H54 (cell line): ENCODE results near the gene TRMT1.

Experiments used
- DNase-seq: peaks from one replicate; pipeline ENCODE4 v3.0.0; 2011; ENCODE audit warnings: low spot score, mixed read lengths; ENCODE audit not compliant: insufficient read length
- FAIRE-seq: peaks from 3 replicates; lab custom pipeline; 2011; peaks lifted over from hg19 to GRCh38; lab: Jason Lieb, UNC
- POLR2A ChIP-seq: IDR thresholded peaks from 2 replicates; pipeline ENCODE4 v1.6.1; 2011; ENCODE audit warnings: low read depth, mild to moderate bottlenecking, low read length

TRMT1 gene

GRCh38 chr19:13138916-13139198, 22.3 kb upstream of the TRMT1 start:
- TF ChIP-seq POLR2A = no peak
- FAIRE-seq = no peak
- DNase-seq = no peak

- FAIRE-seq (no peak), DNase-seq (no peak)
- no peak for TF ChIP-seq POLR2A
Observed at GRCh38 chr19:13138171-13138915, 21.8 kb upstream of the TRMT1 start.

GRCh38 chr19:13137290-13137794, 20.8 kb upstream of the TRMT1 start:
- no peak for DNase-seq
- no peak for FAIRE-seq
- no peak for TF ChIP-seq POLR2A

- TF ChIP-seq POLR2A = no peak
- no peak for DNase-seq
- no peak for FAIRE-seq
Observed at GRCh38 chr19:13135068-13136062, 18.8 kb upstream of the TRMT1 start.

- TF ChIP-seq POLR2A = no peak
- FAIRE-seq (no peak), DNase-seq (no peak)
Observed at GRCh38 chr19:13134626-13135025, 18.1 kb upstream of the TRMT1 start.

GRCh38 chr19:13133241-13133870, 16.8 kb upstream of the TRMT1 start:
- DNase-seq (no peak), FAIRE-seq (no peak)
- TF ChIP-seq POLR2A = no peak

- TF ChIP-seq POLR2A = no peak
- FAIRE-seq (no peak), DNase-seq (no peak)
Observed at GRCh38 chr19:13132471-13133180, 16.1 kb upstream of the TRMT1 start.

- DNase-seq (no peak), FAIRE-seq (no peak)
- no peak for TF ChIP-seq POLR2A
Observed at GRCh38 chr19:13130886-13131490, 14.4 kb upstream of the TRMT1 start.

GRCh38 chr19:13129384-13129783, 12.8 kb upstream of the TRMT1 start:
- no peak for TF ChIP-seq POLR2A
- DNase-seq = no peak
- FAIRE-seq = no peak

- TF ChIP-seq POLR2A = no peak
- FAIRE-seq = no peak
- no peak for DNase-seq
Observed at GRCh38 chr19:13128583-13128982, 12.0 kb upstream of the TRMT1 start.

GRCh38 chr19:13127811-13128575, 11.5 kb upstream of the TRMT1 start:
- TF ChIP-seq POLR2A = no peak
- FAIRE-seq = no peak
- no peak for DNase-seq

GRCh38 chr19:13127051-13127450, 10.5 kb upstream of the TRMT1 start:
- TF ChIP-seq POLR2A = no peak
- DNase-seq (no peak), FAIRE-seq (no peak)
